NCI-H460 (cell line): ENCODE measurements around the gene RCSD1. TPM values are rescaled to one million over a fixed set of nuclear protein-coding genes. Genes with fewer than 3 reads are reported as not detected.

ENCODE experiments used
- DNase-seq: peaks from one replicate; pipeline ENCODE4 v3.0.0-alpha.2; 2016; ENCODE audit warnings: low read depth; ENCODE audit errors: extremely low read depth
- total RNA-seq: library from RNA; depleted of rRNA; stranded (reverse); fragments of >200 nt; shearing (Covaris generic); gene quantifications from 2 replicates; pipeline ENCODE4 v1.2.3, GENCODE V29; 2014

RCSD1 gene
- total RNA-seq, 1 experiment from 2014 or later = not detected

GRCh38 chr1:167683226-167683625, 53.2 kb downstream of the RCSD1 start:
- DNase-seq = no peak

- no peak for DNase-seq
Measured at GRCh38 chr1:167683641-167684502, 53.8 kb downstream of the RCSD1 start.

GRCh38 chr1:167685844-167686243, 55.8 kb downstream of the RCSD1 start:
- DNase-seq = no peak

- peak; percentile 85 for DNase-seq
Measured at GRCh38 chr1:167687919-167688519, 58.0 kb downstream of the RCSD1 start.

GRCh38 chr1:167689567-167689920, 59.5 kb downstream of the RCSD1 start:
- DNase-seq = no peak

GRCh38 chr1:167690053-167690452, 60.0 kb downstream of the RCSD1 start:
- DNase-seq = no peak

- DNase-seq = no peak
Measured at GRCh38 chr1:167693425-167694045, 63.5 kb downstream of the RCSD1 start.

- no peak for DNase-seq
Measured at GRCh38 chr1:167694691-167695090, 64.7 kb downstream of the RCSD1 start.

- DNase-seq = no peak
Measured at GRCh38 chr1:167695147-167695546, 65.1 kb downstream of the RCSD1 start.

- no peak for DNase-seq
Measured at GRCh38 chr1:167695756-167696561, 65.9 kb downstream of the RCSD1 start.

GRCh38 chr1:167697667-167698141, 67.7 kb downstream of the RCSD1 start:
- DNase-seq = no peak

GRCh38 chr1:167698313-167698712, 68.3 kb downstream of the RCSD1 start:
- no peak for DNase-seq

GRCh38 chr1:167701510-167701909, 71.5 kb downstream of the RCSD1 start:
- no peak for DNase-seq

- no peak for DNase-seq
Measured at GRCh38 chr1:167703557-167703956, 73.5 kb downstream of the RCSD1 start.

- no peak for DNase-seq
Measured at GRCh38 chr1:167704715-167705114, 74.7 kb downstream of the RCSD1 start.

- DNase-seq = no peak
Measured at GRCh38 chr1:167705250-167705649, 75.2 kb downstream of the RCSD1 start.

GRCh38 chr1:167706363-167706762, 76.3 kb downstream of the RCSD1 start:
- DNase-seq = no peak

- no peak for DNase-seq
Measured at GRCh38 chr1:167706931-167707877, 77.2 kb downstream of the RCSD1 start.

GRCh38 chr1:167707942-167708341, 77.9 kb downstream of the RCSD1 start:
- no peak for DNase-seq

GRCh38 chr1:167708940-167709389, 78.9 kb downstream of the RCSD1 start:
- DNase-seq = no peak
